HS-27A (cell line): ENCODE results near the gene RHBDL2.
"Not testable (repeated sequence)": the region's sequence is repeated elsewhere in the genome, so short reads cannot be mapped to it uniquely, and the experiment has no call there.

ENCODE experiments used
- DNase-seq: peaks from one replicate; pipeline ENCODE4 v3.0.0-alpha.2; 2012; ENCODE audit warnings: low read depth, missing footprints

Gene RHBDL2

GRCh38 chr1:38875811-38876210, 65.8 kb downstream of the RHBDL2 start:
- DNase-seq: no peak

DNA sequence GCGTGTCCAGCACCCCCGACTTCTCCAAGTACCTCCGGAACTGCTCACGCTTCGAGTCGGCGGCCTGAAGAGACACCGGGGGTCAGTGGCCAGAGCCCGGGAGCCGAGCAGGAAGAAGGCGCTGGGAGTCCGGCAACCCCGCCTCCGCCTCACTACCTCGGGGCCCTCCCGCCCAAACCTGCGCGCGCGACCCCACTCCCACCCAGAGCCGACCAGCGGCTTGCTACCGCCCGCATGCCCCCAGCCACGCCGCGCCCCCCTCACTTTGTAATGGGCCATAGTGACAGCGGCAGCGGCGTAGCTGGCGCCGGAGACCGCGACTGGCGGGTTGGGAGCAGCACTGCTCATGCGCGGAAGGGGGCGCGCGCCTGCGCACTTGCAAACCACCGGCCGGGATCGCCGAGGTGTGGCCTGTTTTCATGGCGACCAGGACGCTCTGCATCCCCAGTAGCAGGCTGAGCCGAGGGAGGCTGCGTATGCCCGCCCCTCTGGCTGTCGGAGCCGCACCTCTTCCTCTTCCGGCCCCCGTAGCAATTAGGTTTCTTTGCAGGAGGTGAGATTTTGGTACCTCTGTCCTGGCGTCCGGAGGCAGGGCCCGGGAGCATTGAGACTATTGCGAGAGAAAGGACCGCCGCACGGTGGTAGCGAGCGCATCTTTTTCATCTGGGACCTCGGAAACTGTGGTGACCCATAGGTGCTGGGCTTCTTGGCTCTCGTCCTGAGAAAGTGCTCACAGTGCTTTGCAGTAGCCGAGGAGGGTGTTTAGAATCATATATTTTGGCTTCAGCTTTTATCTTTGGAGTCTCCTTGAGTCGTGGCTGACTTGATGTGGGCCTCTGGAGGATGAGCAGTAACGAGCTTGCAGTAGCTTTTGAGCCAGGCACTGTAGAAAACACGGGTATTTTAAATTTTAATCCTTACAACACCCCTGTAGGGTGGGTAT, 68.3 kb downstream of the RHBDL2 start, which contains the start of gene MYCBP:
Gene MYCBP (minus strand): TSS at position 322 of the 943 bp plus-strand sequence. CDS start 43 bp downstream, at position 279.
- peak; percentile 89 for DNase-seq

GRCh38 chr1:38872401-38873026, 69.1 kb downstream of the RHBDL2 start:
- DNase-seq: peak; percentile 7

GRCh38 chr1:38870996-38871395, 70.6 kb downstream of the RHBDL2 start:
- no peak for DNase-seq

DNA sequence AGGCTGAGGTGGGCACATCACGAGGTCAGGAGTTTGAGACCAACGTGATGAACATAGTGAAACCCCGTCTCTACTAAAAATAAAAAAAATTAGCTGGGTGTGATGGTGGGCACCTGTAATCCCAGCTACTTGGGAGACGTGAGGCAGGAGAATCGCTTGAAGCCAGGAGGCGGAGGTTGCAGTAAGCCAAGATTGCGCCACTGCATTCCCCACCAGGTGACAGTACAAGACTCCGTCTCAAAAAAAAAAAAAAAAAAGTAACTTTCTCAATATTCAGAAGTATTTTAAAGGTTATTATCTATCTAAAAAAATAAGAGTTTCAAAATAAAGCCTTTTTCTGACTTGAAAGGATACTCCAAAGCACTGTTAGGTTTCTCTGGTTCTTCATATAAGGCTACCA, 74.4 kb downstream of the RHBDL2 start:
- no peak for DNase-seq

DNA sequence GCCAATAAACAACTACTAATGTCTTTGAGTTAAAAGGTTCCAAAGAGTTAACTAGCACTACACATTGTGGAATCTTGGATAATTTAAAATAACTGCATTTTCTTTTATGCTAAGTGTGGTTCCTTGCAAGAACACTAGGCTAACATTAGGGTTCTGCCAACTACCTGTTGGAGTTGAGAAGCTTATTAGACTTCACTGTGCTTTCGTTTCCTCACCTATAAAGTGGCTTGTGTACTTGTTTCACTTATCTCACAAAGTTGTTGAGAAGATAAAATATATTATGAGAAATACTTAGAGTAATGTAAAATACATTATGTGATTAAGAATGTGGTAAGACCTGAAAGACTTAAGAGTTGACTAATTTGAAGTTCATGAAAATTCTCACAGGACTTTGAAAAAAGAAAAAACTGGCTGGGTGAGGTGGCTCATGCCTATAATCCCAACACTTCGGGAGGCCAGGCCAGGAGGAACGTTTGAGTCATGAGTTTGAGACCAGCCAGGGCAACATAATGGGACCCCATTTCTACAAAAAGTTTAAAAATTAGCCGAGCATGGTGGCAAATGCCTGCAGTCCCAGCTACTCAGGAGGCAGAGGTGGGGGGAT, 76.4 kb downstream of the RHBDL2 start:
- no peak for DNase-seq

DNA sequence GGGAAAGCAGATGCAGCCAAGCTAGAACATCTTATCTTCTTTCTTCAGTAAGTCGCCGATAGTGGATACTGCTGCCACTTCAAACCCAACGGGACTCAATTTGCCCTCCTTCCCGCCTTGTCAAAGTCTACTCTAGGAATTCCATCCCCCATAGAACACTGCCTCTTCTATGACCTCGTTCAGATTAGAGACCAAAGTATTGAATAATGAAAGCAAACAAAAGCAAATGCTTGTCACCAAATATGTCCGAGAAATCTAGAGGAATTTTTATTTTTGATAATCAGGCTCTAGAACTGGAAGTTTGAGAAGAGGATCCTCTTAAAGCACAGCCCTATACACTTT, 81.2 kb downstream of the RHBDL2 start:
- peak; percentile 5 for DNase-seq

- peak; percentile 95 for DNase-seq
These were observed 81.8 kb downstream of the RHBDL2 start, which contains the start of gene RRAGC for GRCh38 chr1:38859561-38860453. Gene RRAGC, minus strand, starts transcription at chr1:38859772. Its CDS starts 126 bp downstream, at chr1:38859646.

GRCh38 chr1:38858833-38859560, 82.6 kb downstream of the RHBDL2 start:
- peak; percentile 33 for DNase-seq

GRCh38 chr1:38852780-38853179, 88.8 kb downstream of the RHBDL2 start:
- DNase-seq: no peak

- DNase-seq: no peak
These were observed 93.6 kb downstream of the RHBDL2 start for GRCh38 chr1:38848071-38848470.

GRCh38 chr1:38846210-38846609, 95.4 kb downstream of the RHBDL2 start:
- DNase-seq: no peak

DNA sequence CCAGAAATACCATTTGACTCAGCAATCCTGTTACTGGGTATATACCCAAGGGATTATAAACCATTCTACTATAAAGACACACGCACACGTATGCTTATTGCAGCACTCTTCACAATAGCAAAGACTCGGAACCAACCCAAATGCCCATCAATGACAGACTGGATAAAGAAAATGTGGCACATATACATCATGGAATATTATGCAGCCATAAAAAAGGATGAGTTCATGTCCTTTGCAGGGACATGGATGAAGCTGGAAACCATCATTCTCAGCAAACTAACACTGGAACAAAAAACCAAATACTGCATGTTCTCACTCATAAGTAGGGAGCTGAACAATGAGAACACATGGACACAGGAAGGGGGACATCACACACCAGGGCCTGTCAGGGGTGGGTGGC, 96.5 kb downstream of the RHBDL2 start:
- not testable (repeated sequence) for DNase-seq

DNA sequence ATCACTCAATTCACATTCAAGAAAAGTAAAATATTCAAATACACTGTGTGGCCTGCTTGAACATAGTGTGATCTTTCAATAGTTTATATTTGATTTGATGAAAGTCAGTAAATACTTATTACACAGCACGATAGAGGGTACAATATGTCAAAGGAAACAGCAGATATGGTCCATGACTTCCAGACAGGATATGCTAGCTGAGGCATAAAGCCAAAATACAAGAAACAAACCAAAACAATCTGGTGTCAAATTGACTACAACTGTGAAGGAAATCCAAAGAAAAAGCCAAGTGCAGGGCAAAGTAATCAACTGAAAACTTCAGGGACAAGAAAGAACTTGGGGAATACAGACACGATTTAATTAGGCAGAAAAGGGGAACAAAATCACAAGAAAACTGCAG, 101.3 kb downstream of the RHBDL2 start:
- DNase-seq: no peak

DNA sequence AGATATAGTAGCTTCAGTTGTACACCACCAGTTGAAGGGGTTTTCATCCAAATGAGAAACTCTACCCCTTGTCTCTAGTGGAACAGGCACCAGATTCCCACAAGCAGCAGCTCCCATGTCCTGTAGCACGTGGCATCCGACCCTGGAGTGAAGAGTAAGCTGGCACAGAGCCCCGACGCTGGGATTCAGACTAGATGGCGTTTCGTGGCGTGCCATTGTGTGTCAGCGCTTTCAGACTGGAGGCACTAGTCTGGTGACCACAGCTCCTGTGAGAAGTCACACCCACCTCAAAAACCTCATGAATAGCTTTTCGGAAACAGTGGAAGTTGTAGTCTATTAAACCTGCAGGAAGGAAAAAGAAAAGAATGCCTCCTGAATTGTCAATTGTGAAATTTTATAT, 102.3 kb downstream of the RHBDL2 start:
- DNase-seq: no peak

GRCh38 chr1:38836316-38836715, 105.3 kb downstream of the RHBDL2 start:
- DNase-seq: not testable (repeated sequence)
